A549 (cell line): Measurements from ENCODE around the gene NKX6-2.

ENCODE experiments used
- CTCF ChIP-seq: fragments of >200 bp; sonication (Bioruptor Twin); formaldehyde crosslinking; IDR thresholded peaks from 3 replicates; pipeline ENCODE4 v1.5.1; 2016
- HEYL ChIP-seq: fragments of 250-450 bp; sonication (Bioruptor Pico); IDR thresholded peaks from 2 replicates; pipeline ENCODE4 v1.8.0; 2021; ENCODE audit warnings: mild to moderate bottlenecking, moderate library complexity
- JUN ChIP-seq, 2 experiments: fragments of >200 bp; sonication (Bioruptor Twin); formaldehyde crosslinking; IDR thresholded peaks; 2 replicates in 1 of 2; 3 replicates in 1 of 2; pipeline ENCODE4 v1.6.1; 2016 to 2017
- PHF8 ChIP-seq: fragments of 200-600 bp; sonication (generic); IDR thresholded peaks from 2 replicates; pipeline ENCODE4 v1.6.1; 2016; ENCODE audit warnings: low read depth, mild to moderate bottlenecking, antibody characterized with exemption, moderate library complexity, borderline replicate concordance
- POLR2A ChIP-seq: IDR thresholded peaks from 2 replicates; pipeline ENCODE4 v1.6.1; 2012; ENCODE audit warnings: mild to moderate bottlenecking, low read length
- SMC3 ChIP-seq: fragments of >200 bp; sonication (Bioruptor Twin); formaldehyde crosslinking; IDR thresholded peaks from 3 replicates; pipeline ENCODE4 v1.6.1; 2018; ENCODE audit warnings: inconsistent platforms

GRCh38 chr10:132749371-132749795 is 36.6 kb downstream of the NKX6-2 start:
- TF ChIP-seq POLR2A, result no peak
- no peak for TF ChIP-seq SMC3
- no peak for TF ChIP-seq CTCF
- no peak for TF ChIP-seq HEYL (CRISPR knock-in tag)
- TF ChIP-seq PHF8, result no peak
- no peak for TF ChIP-seq JUN (IDR thresholded peaks at IDR 0.05)
